Choroid plexus epithelial cell (primary cell): ENCODE measurements around the gene SLC38A1.

Experiments used
- DNase-seq: peaks from one replicate; pipeline ENCODE4 v3.0.0-alpha.2; 2010; ENCODE audit warnings: low read depth
- H3K4me3 ChIP-seq: 2 replicates; pipeline ENCODE4 v1.5.1; 2011; ENCODE audit warnings: low read depth, mild to moderate bottlenecking, control low read depth, low read length, moderate library complexity
- CTCF ChIP-seq: conservative IDR thresholded peaks from 2 replicates; pipeline ENCODE4 v1.5.1; 2011; ENCODE audit warnings: low read depth, mild to moderate bottlenecking, control low read depth, inconsistent platforms, low read length, moderate library complexity

The SLC38A1 gene

DNA sequence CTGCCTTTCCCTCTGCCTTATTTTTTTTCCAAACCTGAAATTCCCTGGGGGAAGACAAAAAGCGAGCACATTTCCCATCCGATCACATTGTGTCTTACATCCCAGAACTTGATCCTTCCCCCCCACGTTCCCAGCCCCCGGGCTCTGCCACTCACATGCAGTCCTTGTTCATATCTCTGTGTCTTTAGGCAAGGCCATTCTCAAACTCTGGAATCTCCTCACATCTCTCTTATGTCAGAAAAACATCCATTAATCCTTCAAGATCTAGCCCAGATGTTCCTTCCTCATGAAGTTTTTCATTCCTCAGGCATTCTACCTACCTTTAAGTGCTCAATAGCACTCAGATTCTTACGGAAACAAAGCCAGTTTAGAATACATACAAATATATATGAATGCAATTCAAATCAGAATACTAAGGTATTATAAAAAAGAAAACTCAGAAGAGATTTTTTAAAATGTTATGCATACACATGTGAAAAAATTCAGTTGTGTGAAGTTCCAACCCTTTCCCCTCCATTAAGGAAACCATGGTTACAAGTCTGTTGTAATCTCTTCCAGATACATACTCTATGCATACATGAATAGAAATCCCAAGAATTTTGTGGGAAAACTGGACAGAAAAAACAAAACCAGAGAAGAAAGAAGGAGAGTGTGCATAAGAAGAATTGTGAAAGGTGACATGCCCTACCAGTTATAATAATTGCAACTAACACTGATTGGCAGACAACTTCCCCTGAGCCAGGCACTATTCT, 120.3 kb downstream of the SLC38A1 start:
- H3K4me3 ChIP-seq: no peak overlapping the region
- DNase-seq: no peak
- no peak for TF ChIP-seq CTCF

DNA sequence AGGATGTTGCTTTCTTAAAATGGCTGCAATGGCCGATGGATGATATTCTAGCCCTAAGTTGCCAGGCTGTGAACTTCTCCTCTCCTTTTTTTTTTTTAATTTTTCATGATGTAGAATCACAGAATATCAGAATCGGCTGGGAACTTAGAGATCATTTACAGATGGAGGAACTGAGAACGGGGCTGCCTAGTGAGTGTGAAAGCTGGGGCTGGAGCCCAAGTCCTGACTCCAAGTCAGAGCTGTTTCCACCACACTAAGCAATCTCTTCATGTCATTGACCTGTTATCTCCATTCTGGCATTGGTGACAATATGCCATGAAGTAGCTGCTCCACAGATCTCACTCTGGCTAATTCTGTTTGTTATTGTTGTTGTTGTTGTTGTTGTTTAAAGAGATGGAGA, 121.7 kb downstream of the SLC38A1 start:
- TF ChIP-seq CTCF: no peak
- DNase-seq: no peak
- no peak overlapping the region for H3K4me3 ChIP-seq

DNA sequence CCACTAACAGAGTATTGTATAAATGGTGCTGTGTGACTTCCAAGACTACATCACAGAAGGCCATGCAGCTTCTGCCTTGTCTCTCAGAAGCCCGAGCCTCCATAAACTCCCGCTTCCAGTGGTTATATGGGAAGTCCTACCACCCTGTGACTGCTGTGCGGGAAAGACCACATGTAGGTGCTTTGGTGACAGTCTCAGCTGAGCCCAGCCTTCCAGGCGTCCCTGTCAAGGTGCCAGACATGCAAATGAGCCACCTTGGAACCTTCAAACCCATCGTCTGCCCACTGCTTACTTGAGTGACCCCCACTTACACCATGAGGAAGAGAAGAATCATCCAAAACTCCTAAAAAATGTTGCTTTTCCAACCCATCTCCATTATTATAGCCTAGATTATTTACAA, 123.0 kb downstream of the SLC38A1 start:
- DNase-seq: no peak
- H3K4me3 ChIP-seq: no peak overlapping the region
- no peak for TF ChIP-seq CTCF

- DNase-seq: no peak
Measured at GRCh38 chr12:46144433-46144832, 124.4 kb downstream of the SLC38A1 start.

DNA sequence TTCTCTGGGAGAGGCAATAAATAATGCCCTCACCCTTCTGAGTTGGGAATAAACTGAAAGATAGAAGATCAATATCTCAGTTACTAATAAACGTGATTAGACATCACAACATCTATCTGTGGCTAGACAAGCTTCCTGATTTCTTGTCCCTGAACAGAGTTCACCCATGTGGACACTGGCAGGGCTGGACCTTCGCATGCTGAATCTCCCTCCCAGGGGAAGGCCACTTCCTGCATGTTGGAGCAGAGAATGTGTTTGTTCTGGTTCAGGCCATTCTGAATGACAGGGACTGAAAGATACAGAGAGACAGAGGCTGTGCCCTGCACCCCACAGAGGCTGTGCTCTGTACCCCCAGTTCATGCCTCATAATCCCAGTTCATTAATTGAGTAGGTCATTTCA, 132.6 kb downstream of the SLC38A1 start:
- DNase-seq: no peak
- TF ChIP-seq CTCF: no peak
- H3K4me3 ChIP-seq: no peak overlapping the region

More at GRCh38 chr12:46144433-46144832, 124.4 kb downstream of the SLC38A1 start:
- no peak for TF ChIP-seq CTCF
- H3K4me3 ChIP-seq: no peak overlapping the region

DNA sequence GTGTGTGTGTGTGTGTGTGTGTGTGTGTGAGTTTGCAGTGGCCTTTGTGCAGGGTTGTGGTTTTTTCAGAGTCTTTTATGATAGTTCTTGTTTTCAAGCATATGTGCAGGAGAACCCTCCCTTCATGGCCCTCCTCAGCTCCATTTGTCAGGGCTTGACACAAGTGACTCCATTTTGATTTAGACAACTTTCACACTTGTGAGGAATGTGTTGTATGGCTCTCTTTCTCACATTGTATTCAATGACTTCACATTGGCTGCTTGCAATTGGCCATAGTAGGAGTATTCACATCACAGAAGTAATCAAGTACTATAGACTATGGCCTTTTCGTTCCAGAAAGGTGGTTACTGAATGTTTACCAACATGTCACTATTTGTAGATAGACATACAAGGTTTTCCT, 133.1 kb downstream of the SLC38A1 start:
- H3K4me3 ChIP-seq: no peak overlapping the region
- no peak for DNase-seq
- TF ChIP-seq CTCF: no peak

- DNase-seq: no peak
- no peak for TF ChIP-seq CTCF
- no peak overlapping the region for H3K4me3 ChIP-seq
Measured at GRCh38 chr12:46134852-46135251, 134.0 kb downstream of the SLC38A1 start.
